ENCODE data around the gene MMGT1.

MMGT1 gene

DNA sequence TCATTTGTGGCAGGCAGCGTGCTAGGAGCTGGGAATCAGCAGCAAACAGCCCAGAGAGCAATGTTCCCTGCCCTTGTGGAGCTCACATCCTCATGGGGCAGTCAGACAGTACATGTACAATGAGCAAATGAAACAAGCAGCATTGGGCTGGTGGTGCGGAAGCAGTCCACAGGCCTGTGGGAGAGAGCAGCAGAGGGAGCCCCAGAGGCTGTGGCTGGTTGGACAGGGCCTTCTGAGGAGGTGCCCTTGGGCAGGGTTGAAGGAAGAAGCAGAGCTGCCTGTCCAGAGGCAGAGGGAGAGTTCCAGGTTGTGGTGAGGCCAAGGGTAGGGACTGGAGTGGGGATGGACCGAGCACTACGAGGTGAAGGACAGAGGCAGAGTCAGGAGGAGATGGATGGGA is 22.5 kb downstream of the MMGT1 start (continued):
- TF ChIP-seq, protein P1, sequence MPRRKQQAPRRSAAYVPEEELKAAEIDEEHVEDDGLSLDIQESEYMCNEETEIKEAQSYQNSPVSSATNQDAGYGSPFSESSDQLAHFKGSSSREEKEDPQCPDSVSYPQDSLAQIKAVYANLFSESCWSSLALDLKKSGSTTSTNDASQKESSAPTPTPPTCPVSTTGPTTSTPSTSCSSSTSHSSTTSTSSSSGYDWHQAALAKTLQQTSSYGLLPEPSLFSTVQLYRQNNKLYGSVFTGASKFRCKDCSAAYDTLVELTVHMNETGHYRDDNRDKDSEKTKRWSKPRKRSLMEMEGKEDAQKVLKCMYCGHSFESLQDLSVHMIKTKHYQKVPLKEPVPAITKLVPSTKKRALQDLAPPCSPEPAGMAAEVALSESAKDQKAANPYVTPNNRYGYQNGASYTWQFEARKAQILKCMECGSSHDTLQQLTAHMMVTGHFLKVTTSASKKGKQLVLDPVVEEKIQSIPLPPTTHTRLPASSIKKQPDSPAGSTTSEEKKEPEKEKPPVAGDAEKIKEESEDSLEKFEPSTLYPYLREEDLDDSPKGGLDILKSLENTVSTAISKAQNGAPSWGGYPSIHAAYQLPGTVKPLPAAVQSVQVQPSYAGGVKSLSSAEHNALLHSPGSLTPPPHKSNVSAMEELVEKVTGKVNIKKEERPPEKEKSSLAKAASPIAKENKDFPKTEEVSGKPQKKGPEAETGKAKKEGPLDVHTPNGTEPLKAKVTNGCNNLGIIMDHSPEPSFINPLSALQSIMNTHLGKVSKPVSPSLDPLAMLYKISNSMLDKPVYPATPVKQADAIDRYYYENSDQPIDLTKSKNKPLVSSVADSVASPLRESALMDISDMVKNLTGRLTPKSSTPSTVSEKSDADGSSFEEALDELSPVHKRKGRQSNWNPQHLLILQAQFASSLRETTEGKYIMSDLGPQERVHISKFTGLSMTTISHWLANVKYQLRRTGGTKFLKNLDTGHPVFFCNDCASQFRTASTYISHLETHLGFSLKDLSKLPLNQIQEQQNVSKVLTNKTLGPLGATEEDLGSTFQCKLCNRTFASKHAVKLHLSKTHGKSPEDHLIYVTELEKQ (tag by site-specific recombination; IDR thresholded peaks at IDR 0.05; ENCODE audit: borderline replicate concordance): no peak
- TF ChIP-seq KLF7 (tag by site-specific recombination; IDR thresholded peaks at IDR 0.05; ENCODE audit: borderline replicate concordance): no peak
- no peak for TF ChIP-seq ZNF19 (tag by site-specific recombination; IDR thresholded peaks at IDR 0.05; ENCODE audit: low read depth)

GRCh38 chrX:135944486-135944885 is 29.3 kb downstream of the MMGT1 start:
- TF ChIP-seq ZBTB20 (tag by site-specific recombination; IDR thresholded peaks at IDR 0.05) (no peak), ZNF175 (tag by site-specific recombination; IDR thresholded peaks at IDR 0.05) (no peak), ZNF560 (tag by site-specific recombination; IDR thresholded peaks at IDR 0.05; ENCODE audit: borderline replicate concordance) (no peak), BCL11B (tag by site-specific recombination; IDR thresholded peaks at IDR 0.05; ENCODE audit: low read depth) (no peak), ZNF24 (tag by site-specific recombination; IDR thresholded peaks at IDR 0.05) (no peak), ZNF155 (tag by site-specific recombination; IDR thresholded peaks at IDR 0.05) (no peak), PATZ1 (tag by site-specific recombination; IDR thresholded peaks at IDR 0.05) (no peak), ZFHX2 (tag by site-specific recombination; conservative IDR thresholded peaks at IDR 0.05) (no peak), EGR2 (tag by site-specific recombination; IDR thresholded peaks at IDR 0.05; ENCODE audit: low read depth) (no peak), REST (tag by site-specific recombination; IDR thresholded peaks at IDR 0.05) (no peak), ZFP3 (tag by site-specific recombination; IDR thresholded peaks at IDR 0.05; ENCODE audit: low read depth) (no peak)
- TF ChIP-seq, protein P2, sequence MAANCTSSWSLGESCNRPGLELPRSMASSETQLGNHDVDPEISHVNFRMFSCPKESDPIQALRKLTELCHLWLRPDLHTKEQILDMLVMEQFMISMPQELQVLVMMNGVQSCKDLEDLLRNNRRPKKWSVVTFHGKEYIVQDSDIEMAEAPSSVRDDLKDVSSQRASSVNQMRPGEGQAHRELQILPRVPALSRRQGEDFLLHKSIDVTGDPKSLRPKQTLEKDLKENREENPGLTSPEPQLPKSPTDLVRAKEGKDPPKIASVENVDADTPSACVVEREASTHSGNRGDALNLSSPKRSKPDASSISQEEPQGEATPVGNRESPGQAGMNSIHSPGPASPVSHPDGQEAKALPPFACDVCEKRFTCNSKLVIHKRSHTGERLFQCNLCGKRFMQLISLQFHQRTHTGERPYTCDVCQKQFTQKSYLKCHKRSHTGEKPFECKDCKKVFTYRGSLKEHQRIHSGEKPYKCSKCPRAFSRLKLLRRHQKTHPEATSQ (tag by site-specific recombination; IDR thresholded peaks at IDR 0.05): no peak
- H3K4me3 ChIP-seq (ENCODE audit: low read depth, low read length): no peak overlapping the region
- no peak overlapping the region for H3K27ac ChIP-seq (ENCODE audit: extremely low read depth, low read depth, low read length)
- 0 out of 2 replicates have a peak, but pooled peaks cover 3% of the 10 kb centered on the region for H3K9me3 ChIP-seq (ENCODE audit: control insufficient read depth, insufficient read depth, low read depth, low read length)
- H3K4me1 ChIP-seq (ENCODE audit: control insufficient read depth, insufficient read depth, low read length): no peaks in the 10 kb centered on the region
- ChIA-PET CTCF (no interaction called here), POLR2A (no interaction called here)
- no peaks in the 10 kb centered on the region for H3K36me3 ChIP-seq (ENCODE audit: control insufficient read depth in 2 of 2, insufficient read depth in 1 of 2, low read length in 2 of 2)
